Ishikawa (cell line): ENCODE results near the gene ERGIC1.

ENCODE experiments used
- CEBPB ChIP-seq: IDR thresholded peaks from 2 replicates; pipeline ENCODE4 v1.6.1; 2012
- EGR1 ChIP-seq: IDR thresholded peaks from 2 replicates; pipeline ENCODE4 v1.6.1; 2012
- EP300 ChIP-seq: IDR thresholded peaks from 2 replicates; pipeline ENCODE4 v1.6.1; 2012; ENCODE audit warnings: borderline replicate concordance
- NFIC ChIP-seq: IDR thresholded peaks from 2 replicates; pipeline ENCODE4 v1.6.1; 2012
- RAD21 ChIP-seq: IDR thresholded peaks from 2 replicates; pipeline ENCODE4 v1.6.1; 2012; ENCODE audit warnings: low read depth
- REST ChIP-seq: IDR thresholded peaks from 2 replicates; pipeline ENCODE4 v1.6.1; 2012; ENCODE audit warnings: low read depth, mild to moderate bottlenecking
- TCF12 ChIP-seq: IDR thresholded peaks from 2 replicates; pipeline ENCODE4 v1.6.1; 2012; ENCODE audit warnings: low read depth
- TEAD4 ChIP-seq: IDR thresholded peaks from 2 replicates; pipeline ENCODE4 v1.6.1; 2012
- USF1 ChIP-seq: IDR thresholded peaks from 2 replicates; pipeline ENCODE4 v1.6.1; 2012
- TF ChIP-seq, protein P1 (sequence below): IDR thresholded peaks from 2 replicates; pipeline ENCODE4 v1.6.1; 2012

GRCh38 chr5:172926008-172926523 lies 92.0 kb downstream of the ERGIC1 start:
- TF ChIP-seq TEAD4 (no peak), EP300 (no peak), REST (no peak), TCF12 (no peak), NFIC (no peak), RAD21 (no peak), EGR1 (no peak), USF1 (no peak), CEBPB (no peak)
- TF ChIP-seq, protein P1, sequence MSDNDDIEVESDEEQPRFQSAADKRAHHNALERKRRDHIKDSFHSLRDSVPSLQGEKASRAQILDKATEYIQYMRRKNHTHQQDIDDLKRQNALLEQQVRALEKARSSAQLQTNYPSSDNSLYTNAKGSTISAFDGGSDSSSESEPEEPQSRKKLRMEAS = no peak
